HG02759 (cell line): ENCODE measurements around the gene KLHL41.
"Not testable (repeated sequence)": the region's sequence is repeated elsewhere in the genome, so short reads cannot be mapped to it uniquely, and the experiment has no call there.

ENCODE experiments used
- ATAC-seq: cut with Tn5 transposase; IDR thresholded peaks from one replicate; pipeline ENCODE4 v1.9.1; 2021; ENCODE audit warnings: mild to moderate bottlenecking, moderate library complexity; ENCODE audit not compliant: unreplicated experiment

KLHL41 gene

DNA sequence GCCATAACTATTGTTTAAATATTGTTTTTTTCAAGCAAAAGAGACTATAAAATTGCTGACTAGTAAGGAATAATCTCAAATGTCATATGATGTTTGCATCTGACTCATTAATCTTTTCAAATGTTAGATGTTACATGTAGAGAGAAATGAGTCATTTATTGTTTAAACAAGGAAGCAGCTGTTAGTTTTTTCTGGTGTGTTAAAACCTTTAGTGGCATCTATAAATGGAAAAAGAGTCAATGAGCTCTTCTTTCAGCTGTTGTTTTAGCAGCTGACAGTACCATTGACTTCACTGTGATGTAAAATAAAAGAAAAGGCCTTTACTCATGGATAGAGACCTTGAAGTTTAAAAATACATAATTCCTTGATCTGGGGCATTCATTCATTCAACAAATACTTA is 1.8 kb upstream of the KLHL41 start:
- no peak for ATAC-seq

DNA sequence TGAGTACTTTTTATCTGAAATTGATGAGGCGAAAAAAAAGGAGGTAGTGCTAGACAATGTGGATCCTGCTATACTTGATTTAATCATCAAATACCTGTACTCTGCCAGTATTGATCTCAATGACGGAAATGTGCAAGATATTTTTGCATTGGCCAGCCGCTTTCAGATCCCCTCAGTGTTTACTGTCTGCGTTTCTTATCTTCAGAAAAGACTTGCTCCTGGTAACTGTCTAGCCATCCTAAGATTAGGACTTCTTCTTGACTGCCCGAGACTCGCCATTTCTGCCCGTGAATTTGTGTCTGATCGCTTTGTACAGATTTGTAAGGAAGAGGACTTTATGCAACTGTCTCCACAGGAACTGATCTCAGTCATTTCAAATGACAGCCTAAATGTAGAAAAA is 453 bp downstream of the KLHL41 start:
- no peak for ATAC-seq

DNA sequence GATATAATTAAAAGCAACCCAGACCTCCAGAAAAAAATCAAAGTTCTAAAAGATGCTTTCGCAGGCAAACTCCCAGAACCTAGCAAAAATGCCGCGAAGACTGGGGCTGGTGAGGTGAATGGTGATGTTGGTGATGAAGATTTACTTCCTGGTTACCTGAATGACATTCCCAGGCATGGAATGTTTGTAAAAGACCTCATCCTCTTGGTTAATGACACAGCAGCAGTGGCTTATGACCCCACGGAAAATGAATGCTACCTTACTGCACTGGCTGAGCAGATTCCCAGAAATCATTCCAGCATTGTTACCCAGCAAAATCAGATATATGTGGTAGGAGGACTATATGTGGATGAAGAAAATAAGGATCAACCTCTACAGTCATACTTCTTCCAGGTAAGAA is 994 bp downstream of the KLHL41 start:
- ATAC-seq, result no peak

DNA sequence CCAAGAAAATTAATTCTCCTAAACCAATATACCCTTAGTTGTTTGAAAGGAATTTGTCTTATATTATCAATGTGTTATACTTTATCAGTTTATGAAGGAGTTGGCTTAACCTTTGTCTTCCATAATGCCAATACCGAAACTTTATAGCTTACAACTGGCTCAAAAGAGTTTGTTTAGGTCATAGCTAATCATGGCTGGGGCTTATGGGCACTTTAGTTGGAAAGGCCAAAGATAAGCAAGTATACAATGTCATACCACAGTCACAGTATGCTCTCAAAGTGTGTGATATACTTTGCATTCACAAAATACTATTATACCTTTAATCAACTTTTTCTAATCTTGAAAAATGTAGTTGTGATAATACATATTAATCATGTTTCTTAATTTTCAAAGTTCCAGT is 2.3 kb downstream of the KLHL41 start:
- no peak for ATAC-seq

GRCh38 chr2:169512525-169512924 is 3.0 kb downstream of the KLHL41 start:
- no peak for ATAC-seq

DNA sequence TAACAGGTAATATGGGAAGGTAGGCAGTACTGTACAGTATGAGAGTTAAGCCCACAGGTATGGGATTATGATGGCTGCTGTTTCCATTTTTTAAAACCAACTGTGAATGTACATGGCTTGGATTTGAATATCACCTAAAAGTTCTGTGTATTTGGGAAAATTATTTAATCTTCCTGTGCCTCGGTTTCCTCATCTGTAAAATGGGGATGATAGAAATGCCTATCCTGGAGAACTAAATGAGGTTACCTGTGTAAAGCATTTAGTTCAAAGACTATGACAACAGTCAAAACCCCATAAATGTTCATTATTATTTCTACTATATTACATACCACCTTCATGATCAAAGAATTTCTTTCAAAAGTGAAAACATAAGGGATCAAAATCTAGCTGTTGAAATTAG is 3.6 kb downstream of the KLHL41 start:
- no peak for ATAC-seq

DNA sequence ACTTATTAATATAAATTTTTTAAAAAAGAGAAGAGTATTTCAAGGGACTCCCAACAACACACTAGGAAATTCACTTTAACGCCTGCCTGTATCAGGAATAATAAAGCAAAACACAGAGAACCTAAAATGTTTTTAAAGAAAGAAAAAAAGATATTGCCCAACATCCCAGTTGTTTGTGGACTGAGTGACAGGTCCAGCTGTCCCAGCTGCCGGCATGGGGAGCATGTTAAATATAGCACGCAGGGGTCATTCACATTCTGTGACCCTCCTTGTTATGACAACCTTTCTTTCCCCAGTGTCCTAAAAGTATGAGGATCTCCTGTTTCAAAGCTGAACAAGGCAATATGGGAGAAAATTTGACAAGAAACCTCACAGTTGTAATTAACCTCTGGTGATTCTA is 4.4 kb downstream of the KLHL41 start:
- no peak for ATAC-seq

DNA sequence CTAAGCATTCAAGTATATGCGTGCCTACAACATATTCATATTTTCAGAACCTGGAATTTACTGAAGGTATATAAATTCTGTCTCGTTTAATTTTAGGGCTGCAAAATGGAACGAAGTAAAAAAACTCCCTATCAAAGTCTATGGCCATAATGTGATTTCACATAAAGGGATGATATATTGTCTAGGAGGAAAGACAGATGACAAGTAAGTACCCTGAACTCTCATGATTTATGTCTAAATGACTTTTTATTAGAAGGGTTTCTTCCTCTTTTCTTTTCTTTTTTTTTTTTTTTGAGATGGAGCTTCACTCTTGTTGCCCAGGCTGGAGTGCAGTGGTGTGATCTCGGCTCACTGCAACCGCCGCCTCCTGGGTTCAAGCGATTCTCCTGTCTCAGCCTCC is 5.3 kb downstream of the KLHL41 start:
- ATAC-seq, result not testable (repeated sequence)

DNA sequence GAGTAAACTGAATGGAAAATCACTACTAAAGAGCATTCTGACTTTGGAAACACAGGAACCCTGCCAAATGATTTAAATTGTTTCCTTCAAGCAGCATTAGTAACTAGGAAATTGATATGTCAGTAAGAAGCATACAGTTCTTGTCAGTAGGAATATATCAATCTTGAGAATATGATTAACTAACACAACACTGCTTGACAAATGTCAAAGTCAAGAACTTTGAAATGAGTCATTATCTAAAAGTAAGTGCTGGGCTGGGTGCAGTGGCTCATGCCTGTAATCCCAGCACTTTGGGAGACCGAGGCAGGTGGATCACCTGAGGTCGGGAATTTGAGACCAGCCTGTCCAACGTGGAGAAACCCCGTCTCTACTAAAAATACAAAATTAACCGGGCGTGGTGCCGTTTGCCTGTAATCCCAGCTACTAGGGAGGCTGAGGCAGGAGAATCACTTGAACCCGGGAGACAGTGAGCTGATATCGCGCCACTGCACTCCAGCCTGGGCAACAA is 7.0 kb downstream of the KLHL41 start:
- not testable (repeated sequence) for ATAC-seq

- ATAC-seq, result no peak
These were observed 11.4 kb downstream of the KLHL41 start for GRCh38 chr2:169520896-169521295.

GRCh38 chr2:169523681-169524080 is 14.2 kb downstream of the KLHL41 start:
- no peak for ATAC-seq

DNA sequence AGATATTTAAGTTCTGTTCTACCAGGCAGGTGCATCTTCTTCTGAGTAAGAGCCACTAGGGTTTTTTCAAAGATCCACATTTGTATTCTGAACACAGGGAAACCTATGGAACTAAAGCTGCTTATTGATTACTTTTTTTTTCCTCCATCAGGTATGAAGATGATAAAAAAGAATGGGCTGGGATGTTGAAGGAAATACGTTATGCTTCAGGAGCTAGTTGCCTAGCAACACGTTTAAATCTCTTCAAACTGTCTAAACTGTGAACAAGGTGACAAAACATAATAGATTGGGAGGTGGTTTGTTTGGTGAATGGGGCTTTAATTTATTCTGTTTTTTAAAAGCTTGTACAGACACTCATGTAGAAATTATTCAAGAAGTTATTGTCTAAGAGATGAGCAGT is 15.9 kb downstream of the KLHL41 start:
- ATAC-seq, result no peak

GRCh38 chr2:169526451-169526850 is 16.9 kb downstream of the KLHL41 start:
- no peak for ATAC-seq

GRCh38 chr2:169528271-169528701 is 18.8 kb downstream of the KLHL41 start:
- peak; percentile 89 for ATAC-seq

DNA sequence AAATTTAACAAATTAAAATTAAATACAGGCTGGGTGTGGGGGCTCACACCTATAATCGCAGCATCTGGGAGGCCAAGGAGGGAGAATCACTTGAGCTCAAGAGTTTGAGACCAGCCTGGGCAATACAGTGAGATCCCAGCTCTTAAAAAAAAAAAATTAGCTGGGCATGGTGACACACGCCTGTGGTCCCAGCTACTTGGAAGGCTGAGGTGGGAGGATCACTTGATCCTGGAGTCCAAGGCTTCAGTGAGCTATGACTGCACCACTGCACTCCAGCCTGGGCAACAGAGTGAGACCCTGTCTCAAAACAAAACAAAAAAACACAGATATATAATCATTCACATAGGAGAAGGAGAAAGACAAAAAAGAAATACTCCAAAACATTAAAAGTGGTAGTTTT is 30.0 kb downstream of the KLHL41 start:
- not testable (repeated sequence) for ATAC-seq

DNA sequence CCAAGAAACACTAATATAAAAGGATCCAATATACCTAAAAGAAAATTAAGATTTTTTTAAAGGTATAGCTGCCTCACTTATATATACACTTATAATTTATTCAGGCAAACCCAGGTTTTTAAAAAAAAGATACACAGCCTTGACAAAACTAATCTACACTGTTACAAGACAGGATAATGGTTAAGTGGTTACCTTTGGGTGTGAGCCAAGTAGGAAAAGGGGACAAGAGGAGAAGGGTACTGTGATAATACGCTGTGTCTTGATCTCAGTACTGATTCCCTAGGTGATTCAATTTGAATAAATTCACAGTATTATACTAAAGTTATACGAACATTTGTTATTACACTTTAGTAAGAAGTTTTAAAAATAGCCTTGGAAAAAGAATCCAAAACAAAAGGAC is 30.6 kb downstream of the KLHL41 start:
- no peak for ATAC-seq

- ATAC-seq, result no peak
These were observed 32.9 kb downstream of the KLHL41 start for GRCh38 chr2:169542433-169542832.

DNA sequence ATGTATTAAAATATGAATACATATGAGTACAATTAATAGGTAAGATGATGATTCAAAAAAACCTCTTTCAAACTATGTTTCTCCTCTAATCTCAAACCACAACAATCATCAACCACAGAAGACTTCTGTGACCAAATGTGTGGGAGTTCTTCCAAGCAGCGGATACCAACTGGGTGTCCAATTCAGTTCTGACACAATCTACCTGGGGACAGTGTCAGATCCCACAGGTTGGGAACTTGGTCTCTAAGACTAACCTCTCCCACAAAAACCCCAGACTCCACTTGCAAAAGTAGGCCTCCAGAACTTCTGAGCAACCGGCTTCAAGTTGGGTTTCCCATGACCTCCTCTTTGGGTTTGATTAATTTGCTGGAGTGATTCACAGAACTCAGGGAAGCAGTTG is 37.3 kb downstream of the KLHL41 start:
- no peak for ATAC-seq

- no peak for ATAC-seq
These were observed 51.9 kb downstream of the KLHL41 start for GRCh38 chr2:169561364-169561763.

DNA sequence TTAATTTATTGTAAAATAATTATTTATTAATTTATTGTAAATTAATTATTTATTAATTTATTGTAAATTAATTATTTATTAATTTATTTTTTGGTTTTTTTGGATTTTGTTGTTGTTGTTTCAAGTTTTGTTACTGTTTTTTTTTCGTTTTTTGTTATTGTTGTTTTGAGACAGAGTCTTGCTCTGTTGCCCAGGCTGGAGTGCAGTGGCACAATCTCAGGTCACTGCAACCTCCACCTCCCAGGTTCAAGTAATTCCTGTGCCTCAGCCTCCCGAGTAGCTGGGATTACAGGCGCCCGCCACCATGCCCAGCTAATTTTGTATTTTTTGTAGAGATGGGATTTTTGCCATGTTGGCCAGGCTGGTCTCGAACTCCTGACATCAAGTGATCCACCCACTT is 52.6 kb downstream of the KLHL41 start:
- not testable (repeated sequence) for ATAC-seq

DNA sequence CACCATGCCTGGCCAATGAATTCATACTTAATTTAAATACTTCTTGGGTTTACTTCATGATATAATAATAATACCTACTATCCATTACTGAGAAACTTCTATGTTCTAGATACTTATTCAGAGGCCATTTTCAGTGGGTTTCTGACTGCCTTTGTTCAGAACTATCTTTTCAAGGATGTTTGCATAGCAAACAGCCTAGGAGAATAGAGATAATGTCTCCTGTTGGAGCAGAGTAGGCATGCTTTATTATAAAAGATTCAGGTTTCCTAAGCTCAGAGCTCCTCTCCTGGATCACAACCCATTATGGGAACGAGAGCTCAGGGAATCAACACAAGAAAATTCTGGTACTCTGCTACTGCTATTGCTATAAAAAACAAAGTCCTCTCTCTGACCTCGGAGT is 53.0 kb downstream of the KLHL41 start:
- ATAC-seq, result no peak

DNA sequence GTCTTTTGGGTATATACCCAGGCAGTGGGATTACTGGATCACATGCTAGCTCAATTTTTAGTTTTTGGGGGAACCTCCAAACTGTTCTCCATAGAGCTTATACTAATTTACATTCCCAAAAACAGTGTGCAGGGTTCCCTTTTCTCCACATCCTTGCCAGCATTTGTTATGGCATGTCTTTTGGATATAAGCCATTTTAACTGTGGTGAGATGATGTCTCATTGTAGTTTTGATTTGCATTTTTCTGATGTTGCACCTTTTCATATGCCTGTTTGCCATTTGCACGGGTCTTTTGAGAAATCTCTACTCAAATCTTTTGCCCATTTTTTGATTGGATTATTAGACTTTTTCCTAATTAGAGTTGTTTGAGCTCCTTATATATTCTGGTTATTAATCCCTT is 56.2 kb downstream of the KLHL41 start:
- ATAC-seq, result no peak

DNA sequence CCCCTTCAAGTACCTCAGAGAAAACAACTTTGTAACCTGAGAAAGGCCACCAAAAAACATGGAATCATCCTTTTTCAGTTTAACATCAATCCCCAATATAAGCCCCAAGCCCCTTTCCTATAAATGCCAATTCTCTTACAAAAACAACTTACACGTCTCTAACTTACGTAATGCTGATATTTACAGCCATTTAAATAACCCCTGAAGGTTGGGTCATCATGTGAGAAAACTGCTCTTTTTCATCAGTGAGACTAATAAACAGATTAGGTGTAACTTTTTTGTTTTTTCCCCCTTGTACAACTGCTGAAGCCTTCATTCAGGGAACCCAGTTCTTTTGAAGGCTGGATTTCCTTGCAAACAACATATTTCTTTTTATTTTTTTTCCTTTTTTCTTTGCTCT is 60.4 kb downstream of the KLHL41 start:
- ATAC-seq, result no peak

DNA sequence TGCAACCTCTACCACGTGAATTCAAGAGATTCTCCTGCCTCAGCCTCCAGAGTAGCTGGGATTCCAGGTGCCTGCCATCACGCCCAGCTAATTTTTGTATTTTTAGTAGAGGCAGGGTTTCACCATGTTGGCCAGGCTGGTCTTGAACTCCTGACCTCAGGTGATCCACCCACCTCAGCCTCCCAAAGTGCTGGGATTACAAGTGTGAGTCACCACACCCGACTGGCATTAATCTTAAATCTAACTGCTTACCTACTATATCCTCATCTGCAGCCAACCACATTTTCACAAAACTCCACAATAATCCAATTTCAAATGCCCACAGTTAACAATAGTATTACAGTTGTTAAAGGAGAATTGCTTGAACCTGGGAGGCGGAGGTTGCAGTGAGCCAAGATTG is 61.2 kb downstream of the KLHL41 start:
- ATAC-seq, result not testable (repeated sequence)
